ENCODE measurements around the gene CLDN9.

CLDN9 gene

DNA sequence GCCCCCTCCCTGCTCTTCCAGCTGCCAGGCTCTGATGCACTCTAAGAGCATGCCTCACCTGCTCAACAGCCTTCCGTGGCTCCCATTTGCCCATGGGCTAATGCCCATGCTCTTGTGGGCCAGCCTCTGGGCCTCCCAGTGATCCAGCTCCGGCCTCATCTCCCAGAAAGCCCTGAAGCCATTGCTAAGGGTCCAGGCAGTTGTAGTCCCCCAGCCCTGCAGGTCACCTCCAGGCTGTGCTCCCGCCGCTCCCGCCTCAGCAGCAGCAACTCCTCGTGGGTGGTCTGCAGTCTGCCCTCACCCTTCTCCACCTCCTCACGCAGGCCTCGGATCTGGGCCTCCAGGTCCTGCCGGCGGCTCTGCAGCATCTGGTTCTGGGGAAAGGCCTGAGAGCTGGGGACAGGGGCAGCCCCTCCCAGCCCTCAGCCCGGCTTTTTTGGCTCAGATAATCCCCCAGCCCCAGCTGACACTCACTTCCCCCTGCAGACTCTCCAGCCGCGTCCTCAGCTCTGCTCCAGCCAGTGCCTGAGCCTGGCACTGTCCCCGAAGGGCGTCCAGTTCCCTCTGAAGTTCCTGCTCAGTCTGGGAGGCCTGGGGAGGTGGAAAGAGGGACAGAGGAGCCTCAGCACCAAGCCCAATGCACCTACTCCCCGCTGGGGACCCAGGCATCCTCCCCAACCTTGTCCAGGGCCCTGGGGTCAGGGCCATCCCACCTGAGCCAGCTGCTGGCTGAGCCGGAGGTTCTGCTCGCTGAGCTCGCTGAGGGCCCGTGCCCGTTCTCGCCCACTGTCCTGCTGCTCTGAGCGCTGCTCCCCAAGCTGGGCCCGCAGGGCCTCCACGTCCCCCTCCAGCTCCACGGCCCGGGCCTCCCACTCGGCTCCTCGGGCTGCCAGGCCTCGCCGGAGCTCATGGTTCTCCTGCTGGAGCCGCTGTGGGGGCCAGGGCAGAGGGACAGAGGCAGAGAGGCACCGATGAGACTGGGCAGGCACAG is 17.8 kb downstream of the CLDN9 start:
- H3K4me3 ChIP-seq (ENCODE audit: control insufficient read depth, low read depth, low read length), result no peak overlapping the region
- no peak for DNase-seq (ENCODE audit: low read depth)
- TF ChIP-seq, protein P1, sequence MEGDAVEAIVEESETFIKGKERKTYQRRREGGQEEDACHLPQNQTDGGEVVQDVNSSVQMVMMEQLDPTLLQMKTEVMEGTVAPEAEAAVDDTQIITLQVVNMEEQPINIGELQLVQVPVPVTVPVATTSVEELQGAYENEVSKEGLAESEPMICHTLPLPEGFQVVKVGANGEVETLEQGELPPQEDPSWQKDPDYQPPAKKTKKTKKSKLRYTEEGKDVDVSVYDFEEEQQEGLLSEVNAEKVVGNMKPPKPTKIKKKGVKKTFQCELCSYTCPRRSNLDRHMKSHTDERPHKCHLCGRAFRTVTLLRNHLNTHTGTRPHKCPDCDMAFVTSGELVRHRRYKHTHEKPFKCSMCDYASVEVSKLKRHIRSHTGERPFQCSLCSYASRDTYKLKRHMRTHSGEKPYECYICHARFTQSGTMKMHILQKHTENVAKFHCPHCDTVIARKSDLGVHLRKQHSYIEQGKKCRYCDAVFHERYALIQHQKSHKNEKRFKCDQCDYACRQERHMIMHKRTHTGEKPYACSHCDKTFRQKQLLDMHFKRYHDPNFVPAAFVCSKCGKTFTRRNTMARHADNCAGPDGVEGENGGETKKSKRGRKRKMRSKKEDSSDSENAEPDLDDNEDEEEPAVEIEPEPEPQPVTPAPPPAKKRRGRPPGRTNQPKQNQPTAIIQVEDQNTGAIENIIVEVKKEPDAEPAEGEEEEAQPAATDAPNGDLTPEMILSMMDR (IDR thresholded peaks at IDR 0.05; ENCODE audit: control insufficient read depth, insufficient read depth, low read depth, low read length, missing control alignments), result no peak

DNA sequence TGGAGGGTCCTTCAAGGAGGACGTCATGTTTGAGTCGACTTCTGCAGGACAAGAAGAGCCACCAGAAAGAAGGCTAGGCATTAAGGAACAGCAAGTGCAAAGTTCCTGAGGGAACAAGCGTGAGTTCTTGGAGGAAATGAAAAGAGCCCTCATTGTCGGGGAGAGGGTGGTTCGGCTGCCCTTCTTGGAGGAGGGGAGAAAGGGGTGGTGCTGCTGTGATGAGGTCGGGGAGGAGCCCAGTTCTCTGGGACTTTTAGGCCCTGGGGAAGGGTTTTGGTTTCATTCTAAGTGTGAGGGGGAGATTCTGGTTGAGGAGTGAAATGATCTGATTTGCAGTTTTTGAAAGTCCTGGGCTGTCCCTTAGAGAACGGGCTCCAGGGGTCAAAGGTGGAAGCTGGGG is 19.9 kb downstream of the CLDN9 start:
- H3K4me3 ChIP-seq (ENCODE audit: control insufficient read depth, low read depth, low read length), result no peak overlapping the region
- TF ChIP-seq, protein P1 (IDR thresholded peaks at IDR 0.05; ENCODE audit: control insufficient read depth, insufficient read depth, low read depth, low read length, missing control alignments), result no peak
- no peak for DNase-seq (ENCODE audit: low read depth)

GRCh38 chr16:3035289-3035971 is 22.7 kb downstream of the CLDN9 start:
- TF ChIP-seq, protein P1 (IDR thresholded peaks at IDR 0.05; ENCODE audit: control insufficient read depth, insufficient read depth, low read depth, low read length, missing control alignments), result no peak
- H3K4me3 ChIP-seq (ENCODE audit: control insufficient read depth, low read depth, low read length), result no peak overlapping the region
- no peak for DNase-seq (ENCODE audit: low read depth)

- H3K4me3 ChIP-seq (ENCODE audit: control insufficient read depth, low read depth, low read length), result no peak overlapping the region
These were observed 23.4 kb downstream of the CLDN9 start for GRCh38 chr16:3035972-3036725.

DNA sequence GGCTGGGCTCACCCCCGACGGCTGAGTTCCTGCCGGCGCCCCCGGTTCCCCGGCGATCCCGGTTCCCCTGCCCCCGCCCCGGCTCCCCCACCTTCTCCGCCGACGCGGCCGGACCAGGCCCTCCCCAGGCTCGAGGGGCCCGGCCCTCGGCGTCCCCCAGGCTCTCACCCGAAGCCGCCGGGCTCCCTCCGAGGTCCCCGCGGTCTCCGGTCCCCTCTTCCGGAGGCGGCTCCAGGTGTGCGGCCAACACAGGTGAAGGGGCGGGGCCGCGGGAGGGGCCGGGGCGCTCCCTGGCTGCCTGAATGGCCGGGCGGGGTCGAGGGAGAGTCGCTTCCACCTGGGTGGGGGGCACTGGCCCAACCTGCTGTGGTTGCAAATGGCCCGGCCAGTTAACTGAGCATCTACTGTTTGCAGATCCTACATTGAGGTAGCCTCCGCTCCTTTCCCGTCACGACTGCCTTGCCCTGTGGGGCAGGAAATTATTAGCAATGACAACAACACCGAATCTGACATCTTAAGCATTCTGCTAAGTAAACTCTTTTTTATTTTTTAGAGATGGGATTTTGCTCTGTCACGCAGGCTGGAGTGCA is 24.1 kb downstream of the CLDN9 start, which contains the start of gene BICDL2:
TSS of gene BICDL2 (minus strand) at position 219 of the 590 bp plus-strand sequence. CDS start 1,448 bp downstream, outside the sequence.
- no peak for DNase-seq (ENCODE audit: low read depth)
- no peak within 1 kb of the TSS for H3K4me3 ChIP-seq (ENCODE audit: control insufficient read depth, low read depth, low read length)
- TF ChIP-seq, protein P1 (IDR thresholded peaks at IDR 0.05; ENCODE audit: control insufficient read depth, insufficient read depth, low read depth, low read length, missing control alignments), result no peak

More at GRCh38 chr16:3035972-3036725, 23.4 kb downstream of the CLDN9 start:
- TF ChIP-seq, protein P1 (IDR thresholded peaks at IDR 0.05; ENCODE audit: control insufficient read depth, insufficient read depth, low read depth, low read length, missing control alignments), result no peak
- no peak for DNase-seq (ENCODE audit: low read depth)

DNA sequence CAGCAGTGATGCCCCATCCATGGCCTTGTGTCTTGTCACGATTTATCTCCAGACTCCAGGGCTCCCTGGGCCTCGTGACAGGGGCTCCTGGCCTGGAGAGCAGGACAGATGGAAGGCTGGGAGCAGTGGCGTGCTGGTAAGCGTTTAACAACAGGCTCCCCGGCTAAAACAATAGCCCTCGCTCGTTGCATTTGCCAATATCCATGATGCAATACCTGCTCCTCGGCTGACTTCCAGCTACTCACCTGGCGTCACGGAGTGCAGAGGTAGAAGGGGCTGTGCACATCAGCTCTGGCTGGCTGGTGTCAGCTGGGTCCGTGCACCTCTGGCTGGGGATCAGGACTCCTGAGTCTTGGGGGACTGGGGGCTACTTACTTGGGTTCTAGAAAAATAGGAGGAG is 25.5 kb downstream of the CLDN9 start:
- TF ChIP-seq, protein P1 (IDR thresholded peaks at IDR 0.05; ENCODE audit: control insufficient read depth, insufficient read depth, low read depth, low read length, missing control alignments), result no peak
- H3K4me3 ChIP-seq (ENCODE audit: control insufficient read depth, low read depth, low read length), result no peak overlapping the region
- no peak for DNase-seq (ENCODE audit: low read depth)

Data from AG09309 (cell line).